GM18508 (cell line): ENCODE results near the gene CAPN13.

Experiments
- ATAC-seq: cut with Tn5 transposase; IDR thresholded peaks from one replicate; pipeline ENCODE4 v1.9.1; 2021; ENCODE audit warnings: moderate number of reproducible peaks; ENCODE audit not compliant: insufficient read depth, unreplicated experiment

CAPN13 gene, protein sequence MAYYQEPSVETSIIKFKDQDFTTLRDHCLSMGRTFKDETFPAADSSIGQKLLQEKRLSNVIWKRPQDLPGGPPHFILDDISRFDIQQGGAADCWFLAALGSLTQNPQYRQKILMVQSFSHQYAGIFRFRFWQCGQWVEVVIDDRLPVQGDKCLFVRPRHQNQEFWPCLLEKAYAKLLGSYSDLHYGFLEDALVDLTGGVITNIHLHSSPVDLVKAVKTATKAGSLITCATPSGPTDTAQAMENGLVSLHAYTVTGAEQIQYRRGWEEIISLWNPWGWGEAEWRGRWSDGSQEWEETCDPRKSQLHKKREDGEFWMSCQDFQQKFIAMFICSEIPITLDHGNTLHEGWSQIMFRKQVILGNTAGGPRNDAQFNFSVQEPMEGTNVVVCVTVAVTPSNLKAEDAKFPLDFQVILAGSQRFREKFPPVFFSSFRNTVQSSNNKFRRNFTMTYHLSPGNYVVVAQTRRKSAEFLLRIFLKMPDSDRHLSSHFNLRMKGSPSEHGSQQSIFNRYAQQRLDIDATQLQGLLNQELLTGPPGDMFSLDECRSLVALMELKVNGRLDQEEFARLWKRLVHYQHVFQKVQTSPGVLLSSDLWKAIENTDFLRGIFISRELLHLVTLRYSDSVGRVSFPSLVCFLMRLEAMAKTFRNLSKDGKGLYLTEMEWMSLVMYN

DNA sequence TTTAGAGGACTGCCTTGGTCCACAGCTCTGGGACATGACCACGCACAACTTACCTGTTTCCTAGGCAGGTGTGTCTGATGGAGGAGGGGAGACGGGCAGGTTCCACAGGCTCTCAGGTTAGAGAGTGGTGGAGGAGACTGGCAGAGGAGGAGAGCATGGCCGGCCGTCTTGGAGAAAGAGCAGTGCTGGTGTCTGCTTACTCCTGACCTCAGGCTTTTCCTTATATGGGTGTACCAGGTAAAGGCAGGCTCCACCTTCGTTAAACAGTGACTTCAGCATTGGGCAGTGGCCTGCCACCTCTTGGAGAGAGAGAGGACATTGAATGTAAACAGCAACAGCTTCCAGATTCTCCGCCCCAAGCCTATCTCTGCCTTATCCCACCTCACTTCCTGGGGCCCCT lies at the start of gene CAPN13:
Gene CAPN13 (minus strand): TSS at position 198 of the 400 bp plus-strand sequence. CDS start 20,121 bp downstream, outside the sequence.
- no peak for ATAC-seq

DNA sequence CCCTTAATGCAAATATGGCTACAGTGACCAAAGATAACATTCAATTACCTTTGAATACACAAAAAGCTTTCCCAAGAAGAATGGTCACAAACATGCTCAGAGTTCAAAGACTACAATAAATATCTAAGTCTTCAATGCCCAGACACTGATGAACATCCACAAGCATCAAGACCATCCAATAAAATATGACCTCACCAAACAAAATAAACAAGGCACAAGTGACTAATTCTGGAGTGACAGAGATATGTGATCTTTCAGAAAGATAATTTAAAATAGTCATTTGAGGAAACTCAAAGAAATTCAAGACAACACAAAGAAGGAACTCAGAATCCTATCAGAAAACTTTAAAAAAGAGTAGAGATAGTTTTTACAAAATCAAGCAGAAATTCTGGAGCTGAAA lies 40.6 kb upstream of the CAPN13 start:
- ATAC-seq: no peak

DNA sequence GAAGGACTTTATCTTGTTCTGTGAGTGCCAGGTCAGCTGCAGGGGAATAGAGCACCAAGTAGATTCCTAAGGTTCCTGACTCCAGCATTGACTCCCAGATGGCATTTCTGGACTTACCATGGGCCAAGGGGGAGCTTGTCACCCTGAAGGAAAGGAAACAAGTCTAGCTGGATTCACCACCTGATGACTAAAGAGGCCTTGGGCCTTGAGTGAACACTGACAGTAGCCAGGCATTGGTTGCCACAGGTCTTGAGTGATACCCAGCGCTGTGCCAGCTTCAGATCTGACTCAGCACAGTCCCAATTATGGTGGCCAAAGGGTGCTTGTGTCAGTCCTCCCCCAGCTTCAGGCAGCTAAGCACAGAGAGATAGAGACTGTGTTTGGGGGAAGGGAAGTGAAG lies 40.1 kb upstream of the CAPN13 start:
- no peak for ATAC-seq

DNA sequence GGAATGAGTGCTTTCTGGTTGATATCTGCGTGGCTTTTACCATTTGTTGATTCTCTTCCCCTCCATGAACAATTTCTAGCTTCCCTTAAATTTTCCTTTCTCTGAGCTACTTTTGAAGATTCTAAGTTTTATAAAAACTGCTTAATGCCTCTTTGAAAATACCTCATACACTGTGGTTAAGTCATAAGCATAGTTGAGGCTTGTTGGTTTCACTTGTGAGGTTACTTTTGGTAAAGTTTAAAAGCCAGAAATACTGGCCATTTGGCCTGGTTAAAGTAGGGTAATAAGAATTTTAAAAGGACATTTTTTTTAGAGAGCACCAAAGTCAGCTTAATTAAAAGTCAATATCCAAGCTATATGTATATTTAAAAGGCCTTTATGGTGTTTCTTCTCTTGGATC lies 21.3 kb upstream of the CAPN13 start:
- no peak for ATAC-seq

DNA sequence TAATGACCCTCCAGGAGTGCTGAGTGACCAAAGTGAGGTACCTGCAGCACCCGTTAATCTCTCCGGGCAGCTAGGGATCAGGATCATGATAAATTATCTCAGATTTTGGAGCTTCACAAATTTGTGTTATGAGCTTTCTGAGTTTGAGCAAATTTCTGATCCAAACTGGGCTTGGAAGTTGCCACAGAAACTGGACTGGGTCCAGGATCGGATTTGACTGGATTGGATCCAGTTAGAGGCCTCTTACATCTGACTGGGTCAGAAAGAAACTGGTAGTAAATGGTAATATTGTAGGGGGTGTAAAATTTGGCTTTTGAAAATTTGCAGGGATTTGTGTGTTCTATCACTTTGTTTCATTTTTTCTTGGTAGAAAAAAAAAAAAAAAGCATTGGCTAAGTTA lies 19.7 kb upstream of the CAPN13 start:
- no peak for ATAC-seq

DNA sequence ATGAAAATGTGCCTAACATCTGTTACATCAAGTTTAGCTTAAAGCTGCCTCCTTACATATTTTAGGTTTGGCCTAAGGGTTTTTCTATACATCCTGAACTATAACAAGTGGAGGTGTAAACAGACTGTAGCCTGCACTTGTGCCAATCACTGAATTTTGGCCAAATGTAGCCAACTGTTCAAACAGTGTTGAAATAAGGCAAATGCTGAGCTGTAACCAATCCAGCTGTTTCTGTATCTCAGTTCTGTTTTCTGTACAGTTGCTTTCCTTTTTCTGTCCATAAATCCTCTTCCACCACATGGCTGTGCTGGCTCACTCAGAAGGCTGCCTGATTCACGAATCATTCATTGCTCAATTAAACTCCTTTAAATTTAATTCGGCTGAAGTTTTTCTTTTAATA lies 19.2 kb upstream of the CAPN13 start:
- ATAC-seq: no peak

DNA sequence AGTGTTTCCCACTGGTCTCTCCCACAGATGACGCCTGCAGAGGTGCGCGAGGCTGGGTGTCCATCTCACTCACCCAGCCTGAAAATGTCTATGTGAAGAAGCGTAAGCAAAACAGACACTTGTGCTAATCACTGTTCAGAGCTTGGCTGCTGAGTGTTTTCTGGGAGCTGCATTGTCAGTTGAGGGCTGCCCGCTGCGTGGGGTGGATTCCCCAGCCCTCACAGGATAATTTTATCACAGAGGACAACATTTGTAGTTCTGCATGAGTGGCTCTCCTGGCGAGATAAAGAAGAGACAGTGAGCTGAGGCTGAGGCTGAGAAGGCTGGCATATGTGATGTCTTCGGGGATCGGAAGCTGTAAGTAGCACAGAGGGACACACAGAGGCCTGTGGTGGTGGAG lies 16.2 kb upstream of the CAPN13 start:
- ATAC-seq: no peak

DNA sequence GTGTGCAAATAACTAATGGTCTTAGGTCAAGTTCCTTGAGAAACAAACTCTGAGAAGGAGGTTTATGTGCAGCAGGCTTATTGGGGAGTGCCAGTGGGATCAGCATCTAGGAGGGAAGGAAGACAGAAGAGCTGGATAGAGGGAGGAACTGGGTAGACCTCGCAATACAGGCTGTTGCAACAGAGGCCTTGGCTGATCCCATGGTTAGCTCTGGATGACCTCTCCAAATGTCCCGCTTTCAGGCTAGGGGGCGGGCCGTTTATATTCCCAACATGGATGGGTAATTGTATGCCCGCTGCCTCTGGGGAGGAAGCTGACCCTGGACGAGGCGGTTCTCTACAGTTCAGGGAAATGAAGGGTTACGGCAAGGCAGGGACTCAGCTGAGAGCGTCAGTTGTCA lies 14.7 kb upstream of the CAPN13 start:
- no peak for ATAC-seq

DNA sequence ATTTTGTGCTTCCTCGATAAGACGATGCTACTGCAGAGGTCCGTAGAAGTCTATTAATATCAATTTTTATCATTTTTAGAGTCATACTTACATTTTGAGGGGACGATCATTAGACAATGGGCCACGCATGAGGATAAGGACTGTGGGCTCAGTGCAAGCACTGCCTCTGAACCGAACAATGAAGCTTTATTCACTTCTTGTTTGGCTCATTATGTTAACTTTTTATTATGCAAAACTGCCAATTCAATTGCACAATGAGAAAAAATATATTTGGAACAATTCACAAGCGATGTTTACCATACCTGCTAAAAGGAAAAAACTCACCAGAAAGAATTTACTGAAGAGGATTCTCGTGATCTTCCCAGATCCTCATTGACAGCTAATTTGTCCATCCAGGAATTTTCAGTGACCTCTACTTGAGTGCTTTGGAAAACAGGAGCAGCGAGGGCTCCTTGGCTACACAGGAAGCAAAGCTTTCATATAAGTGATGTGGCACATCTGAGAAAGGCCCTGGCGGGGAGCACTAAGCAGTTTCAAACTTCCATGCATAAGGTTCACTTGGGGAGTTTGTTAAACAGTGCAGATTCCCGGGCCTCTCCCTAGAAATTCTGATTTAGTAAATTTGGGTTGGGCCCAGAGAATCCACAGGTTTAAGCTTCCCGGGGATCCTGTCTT lies 13.3 kb upstream of the CAPN13 start:
- ATAC-seq: no peak

DNA sequence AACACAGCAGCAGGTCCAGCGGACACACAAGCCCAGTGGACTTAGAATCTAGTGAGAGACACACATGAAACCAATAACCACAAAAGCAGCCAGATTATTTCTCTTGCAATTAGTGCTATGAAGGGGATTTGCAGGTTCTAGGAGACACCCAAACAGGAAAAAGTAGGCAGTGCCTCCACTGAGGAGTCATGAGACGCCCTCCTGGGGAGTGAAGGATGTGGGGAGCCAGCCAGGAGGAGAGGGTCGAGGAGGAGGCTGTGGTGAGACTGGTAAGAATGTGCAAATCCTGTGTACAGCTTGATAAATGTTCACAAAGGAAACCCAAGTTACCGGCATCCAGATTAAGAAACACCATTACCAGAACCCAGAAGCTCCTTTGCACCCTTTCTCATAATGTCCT lies 2.7 kb upstream of the CAPN13 start:
- no peak for ATAC-seq

DNA sequence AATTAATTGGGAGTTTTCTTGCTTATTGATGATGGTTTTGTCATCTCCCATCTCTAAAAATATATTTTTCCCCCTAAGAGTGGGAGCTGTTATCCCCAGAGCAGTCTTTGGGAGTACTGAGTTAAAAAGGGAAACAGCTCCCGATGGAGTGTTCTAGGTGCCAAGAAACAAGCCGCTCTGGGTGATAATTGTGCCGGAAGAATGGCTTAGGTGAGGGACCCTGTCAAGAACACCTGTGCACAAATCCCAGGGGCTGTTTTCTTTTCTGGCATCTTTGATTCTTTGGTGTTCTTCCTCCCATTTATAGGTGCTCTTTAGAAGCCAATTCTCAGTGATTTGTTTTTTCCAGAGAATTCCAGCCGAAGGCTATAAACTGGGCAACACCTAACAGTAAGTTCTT lies 1.4 kb upstream of the CAPN13 start:
- no peak for ATAC-seq

DNA sequence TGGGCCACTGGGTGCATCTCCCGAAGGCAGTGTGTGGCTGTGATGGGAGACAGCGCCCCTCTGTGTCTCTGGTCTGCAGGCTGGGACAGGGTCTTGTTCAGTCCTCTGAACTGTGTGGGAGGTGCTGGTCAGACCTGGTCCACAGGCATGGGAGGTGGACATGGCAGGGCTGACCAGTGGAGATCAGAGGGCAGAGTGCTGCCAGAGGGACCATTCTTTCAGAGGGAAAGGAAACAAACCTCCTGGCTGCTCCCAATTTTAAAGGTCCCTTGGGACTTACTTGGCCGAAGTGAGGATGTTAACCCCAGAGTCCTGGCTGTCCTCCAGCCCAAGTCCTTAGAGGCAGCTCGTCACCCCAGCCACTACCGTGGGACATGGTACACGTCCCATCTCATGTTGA lies 4.0 kb downstream of the CAPN13 start:
- ATAC-seq: no peak

DNA sequence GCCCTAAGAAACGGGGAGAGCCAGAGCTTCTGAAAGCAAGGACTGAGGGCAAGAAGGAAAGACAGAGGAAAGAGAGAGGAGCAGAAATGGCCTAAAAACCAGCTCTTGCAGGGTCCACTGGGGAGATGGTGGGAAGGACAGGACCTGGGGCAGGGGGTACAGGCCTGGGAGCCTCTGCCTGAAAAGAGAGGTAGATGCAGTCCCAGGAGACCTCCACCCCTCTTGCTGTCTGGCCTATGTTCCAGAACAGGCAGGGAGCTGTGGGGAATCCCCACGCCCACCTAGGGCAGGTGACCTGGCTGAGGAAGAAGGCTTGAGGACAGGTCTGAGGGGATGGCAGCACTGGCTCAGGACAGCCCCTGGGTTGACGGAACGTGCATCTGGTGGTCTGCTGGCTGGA lies 4.6 kb downstream of the CAPN13 start:
- no peak for ATAC-seq

DNA sequence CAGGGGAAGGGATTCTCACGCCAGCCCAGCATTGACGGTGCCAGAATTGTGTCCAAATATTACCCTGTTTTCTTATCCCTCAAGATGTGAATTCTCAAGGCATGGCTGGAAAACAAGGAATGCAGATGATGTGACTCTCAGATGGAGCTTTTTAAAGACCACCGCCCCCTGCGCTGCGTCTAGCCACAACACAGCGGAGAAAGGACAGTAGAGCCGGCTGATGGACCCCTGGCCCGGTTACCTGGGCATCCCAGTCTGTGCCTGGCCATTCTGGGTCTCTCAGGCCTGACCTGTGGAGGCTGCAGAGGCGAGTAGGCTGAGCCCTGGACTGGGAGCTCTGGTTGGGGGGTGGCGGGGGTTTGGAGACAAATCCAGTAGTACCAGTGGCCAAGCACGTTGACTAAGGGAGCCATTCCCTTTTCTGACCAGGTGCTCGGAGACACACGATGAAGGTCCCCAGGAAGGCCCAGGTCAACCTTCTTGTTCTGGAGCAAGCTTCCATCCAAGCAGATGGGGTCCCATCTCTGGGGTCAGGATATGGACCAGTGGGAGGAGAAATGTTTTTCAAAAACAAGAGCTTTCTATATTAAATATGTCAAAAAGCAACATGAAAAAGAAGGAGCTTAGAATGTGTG lies 5.3 kb downstream of the CAPN13 start:
- no peak for ATAC-seq

DNA sequence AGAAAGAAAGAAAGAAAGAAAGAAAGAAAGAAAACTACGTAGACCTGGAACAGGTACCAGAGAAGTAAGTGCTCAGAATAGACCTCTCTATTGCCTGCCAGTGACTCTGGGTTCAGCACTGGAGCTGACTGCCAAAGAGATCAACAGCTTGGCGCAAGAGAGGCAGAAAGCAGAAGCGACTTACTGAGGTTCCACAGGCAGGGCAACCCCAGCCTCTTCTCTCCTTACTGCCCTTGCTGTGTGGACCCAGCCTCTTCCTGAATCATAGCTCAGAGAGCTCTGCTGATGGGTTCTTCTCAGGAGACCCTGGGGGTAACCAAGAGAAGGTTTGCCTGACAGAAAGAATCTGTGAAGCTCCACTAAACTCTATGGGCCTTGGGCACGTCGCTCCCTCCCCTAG lies 7.1 kb downstream of the CAPN13 start:
- no peak for ATAC-seq

DNA sequence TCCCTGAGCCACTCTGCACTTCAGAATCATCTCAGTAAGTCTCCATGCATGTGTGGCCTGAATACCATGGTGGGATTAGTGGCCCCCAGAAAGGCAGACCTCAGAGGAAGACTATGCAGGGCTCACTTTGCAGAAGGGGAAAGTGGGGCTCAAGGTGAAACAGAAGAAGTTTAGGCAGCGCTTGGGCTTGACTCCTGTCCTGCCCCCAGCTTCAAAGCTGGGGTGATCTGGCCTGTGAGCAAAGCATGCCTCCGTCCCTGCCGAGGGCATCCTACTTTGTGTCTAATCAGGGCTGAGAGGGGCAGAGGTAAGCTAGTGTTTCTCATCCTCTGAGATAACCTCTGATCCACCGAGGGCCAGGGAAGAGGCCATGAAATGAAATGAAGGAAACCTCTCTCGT lies 7.9 kb downstream of the CAPN13 start:
- no peak for ATAC-seq

DNA sequence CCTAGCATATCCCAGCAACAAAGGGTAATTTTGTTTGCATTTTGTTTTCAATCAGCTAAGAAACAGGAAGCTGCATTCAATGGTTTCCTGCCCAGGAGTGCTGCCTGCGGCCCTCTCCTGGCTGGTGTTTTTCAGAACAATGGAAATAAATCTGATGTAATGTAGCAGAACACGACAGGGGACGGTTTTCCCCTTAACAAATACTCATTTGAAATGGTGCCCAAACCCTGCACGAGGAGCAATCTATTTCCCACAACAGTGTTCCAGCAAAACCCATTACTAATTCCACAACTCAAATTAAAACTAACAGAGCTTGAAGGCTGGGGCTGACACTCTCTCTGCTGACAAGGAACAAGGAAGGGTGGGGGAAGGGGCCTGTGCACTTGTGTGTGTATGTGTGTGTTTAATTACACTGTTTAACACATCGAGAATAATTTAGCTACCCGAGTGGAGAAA lies 8.7 kb downstream of the CAPN13 start:
- no peak for ATAC-seq

DNA sequence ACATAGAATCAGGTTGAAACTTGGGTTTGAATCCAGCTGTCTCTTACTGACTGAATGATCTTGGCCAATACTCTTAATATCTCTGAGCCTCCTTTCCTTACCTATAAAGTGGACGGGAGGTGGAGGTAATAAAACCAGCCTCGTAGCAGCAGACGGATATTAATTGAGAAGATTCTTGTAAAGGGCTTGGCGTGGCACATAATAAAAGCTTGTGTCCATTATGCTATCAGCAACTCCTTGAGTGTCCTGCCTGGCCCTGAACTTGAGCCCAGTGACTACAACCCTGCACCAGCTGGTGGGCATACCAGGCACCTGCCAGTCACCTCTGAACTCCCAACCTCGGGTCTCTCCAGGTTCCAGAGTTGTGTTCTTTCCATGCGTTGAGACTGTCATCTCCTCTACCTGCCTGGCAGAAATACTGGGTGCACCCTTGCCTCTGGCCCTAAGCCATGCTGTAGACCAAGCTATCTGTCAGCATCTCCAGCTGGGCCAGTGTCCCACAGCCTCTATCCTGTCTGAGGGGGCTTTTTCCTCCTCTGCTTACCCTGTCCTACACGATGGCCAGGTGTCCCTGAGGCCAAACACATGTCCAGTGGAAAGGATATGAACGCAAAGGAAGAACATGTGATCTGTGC lies 9.7 kb downstream of the CAPN13 start:
- no peak for ATAC-seq

DNA sequence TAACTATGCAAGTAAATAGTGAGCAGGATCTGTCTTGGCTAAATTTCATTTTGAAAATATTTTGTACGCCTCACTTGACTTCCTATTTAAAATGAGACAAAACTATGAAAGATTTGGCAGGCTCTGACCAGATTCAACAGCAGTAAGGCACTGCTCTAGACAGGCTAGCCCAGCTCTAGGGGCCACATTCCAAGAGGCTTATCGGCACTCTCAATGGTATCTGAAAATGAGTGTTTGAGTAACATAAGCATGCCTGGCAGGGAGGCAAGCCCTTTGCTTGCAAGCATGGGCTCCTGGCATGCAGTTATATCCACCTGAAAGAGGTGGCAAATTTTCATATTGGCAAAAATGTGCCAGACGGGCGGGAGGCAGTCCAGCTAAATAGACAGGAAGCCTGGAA lies 10.5 kb downstream of the CAPN13 start:
- ATAC-seq: no peak

DNA sequence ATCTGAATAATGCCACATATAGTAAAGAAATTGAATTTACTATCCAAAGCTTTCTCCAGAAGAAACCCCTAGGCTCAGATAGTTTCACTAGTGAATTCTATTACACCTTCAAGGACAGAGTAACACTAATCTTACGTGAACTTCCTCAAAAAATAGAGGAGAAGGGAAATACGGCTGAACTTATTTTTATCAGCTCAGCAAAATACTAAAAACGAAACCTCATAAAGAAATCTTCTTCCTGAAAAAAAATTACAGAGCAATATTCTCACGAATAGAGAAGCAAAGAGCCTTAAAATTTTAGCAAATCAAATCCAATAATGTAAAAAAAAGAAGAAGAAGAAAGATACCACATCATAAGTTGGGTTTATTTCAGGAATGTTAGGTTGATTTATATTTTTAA lies 14.7 kb downstream of the CAPN13 start:
- ATAC-seq: no peak
